Dedifferentiated amniotic fluid mesenchymal stem cell (primary cell): ENCODE data around the gene HIVEP3.

Experiments used
- DNase-seq: peaks from one replicate; pipeline ENCODE4 v3.0.0-alpha.2; 2016; ENCODE audit errors: extremely low spot score

The HIVEP3 gene

GRCh38 chr1:41484402-41485241 is 434.1 kb downstream of the HIVEP3 start, which contains the start of gene EDN2:
EDN2 (minus strand) TSS chr1:41484683; CDS start chr1:41484601, 82 bp downstream.
- no peak for DNase-seq

- DNase-seq, result no peak
Measured at GRCh38 chr1:41483960-41484401, 434.7 kb downstream of the HIVEP3 start.

GRCh38 chr1:41483001-41483850 is 435.5 kb downstream of the HIVEP3 start:
- no peak for DNase-seq

- DNase-seq, result no peak
Measured at GRCh38 chr1:41482001-41482765, 436.5 kb downstream of the HIVEP3 start.

- no peak for DNase-seq
Measured at GRCh38 chr1:41481109-41481775, 437.5 kb downstream of the HIVEP3 start.

- no peak for DNase-seq
Measured at GRCh38 chr1:41480204-41481108, 438.3 kb downstream of the HIVEP3 start.

GRCh38 chr1:41479808-41480160 is 438.9 kb downstream of the HIVEP3 start:
- DNase-seq, result no peak

GRCh38 chr1:41479000-41479807 is 439.5 kb downstream of the HIVEP3 start:
- no peak for DNase-seq

GRCh38 chr1:41478118-41478748 is 440.5 kb downstream of the HIVEP3 start:
- no peak for DNase-seq

GRCh38 chr1:41476807-41477361 is 441.8 kb downstream of the HIVEP3 start:
- no peak for DNase-seq

- no peak for DNase-seq
Measured at GRCh38 chr1:41475859-41476567, 442.7 kb downstream of the HIVEP3 start.

GRCh38 chr1:41475346-41475745 is 443.4 kb downstream of the HIVEP3 start:
- no peak for DNase-seq

- DNase-seq, result no peak
Measured at GRCh38 chr1:41474490-41475271, 444.0 kb downstream of the HIVEP3 start.

- DNase-seq, result no peak
Measured at GRCh38 chr1:41473738-41474362, 444.9 kb downstream of the HIVEP3 start.

GRCh38 chr1:41471658-41472057 is 447.1 kb downstream of the HIVEP3 start:
- DNase-seq, result no peak

- no peak for DNase-seq
Measured at GRCh38 chr1:41469706-41470105, 449.0 kb downstream of the HIVEP3 start.
